ENCODE data around the gene UNC5A. TPM values are rescaled to one million over a fixed set of nuclear protein-coding genes. Genes with fewer than 3 reads are reported as not detected.

The UNC5A gene
- total RNA-seq, 1 donor: not detected

GRCh38 chr5:176912115-176912514 lies 101.8 kb downstream of the UNC5A start:
- DNase-seq (ENCODE audit: low read depth in 2 of 3, low spot score in 2 of 3): no peak

GRCh38 chr5:176915906-176916305 lies 105.5 kb downstream of the UNC5A start:
- no peak for DNase-seq (ENCODE audit: low read depth in 2 of 3, low spot score in 2 of 3)

GRCh38 chr5:176916337-176916736 lies 106.0 kb downstream of the UNC5A start:
- DNase-seq (ENCODE audit: low read depth in 2 of 3, low spot score in 2 of 3): no peak

GRCh38 chr5:176918613-176919012 lies 108.3 kb downstream of the UNC5A start:
- no peak for DNase-seq (ENCODE audit: low read depth in 2 of 3, low spot score in 2 of 3)

GRCh38 chr5:176921714-176922113 lies 111.4 kb downstream of the UNC5A start:
- no peak for DNase-seq (ENCODE audit: low read depth in 2 of 3, low spot score in 2 of 3)

- DNase-seq (ENCODE audit: low read depth in 2 of 3, low spot score in 2 of 3): no peak
Observed at GRCh38 chr5:176922817-176923216, 112.5 kb downstream of the UNC5A start.

- no peak for DNase-seq (ENCODE audit: low read depth in 2 of 3, low spot score in 2 of 3)
Observed at GRCh38 chr5:176927562-176927961, 117.2 kb downstream of the UNC5A start.

- no peak for DNase-seq (ENCODE audit: low read depth in 2 of 3, low spot score in 2 of 3)
Observed at GRCh38 chr5:176929654-176930053, 119.3 kb downstream of the UNC5A start.

Other genes starting within 250 kb of the UNC5A start
- gene GPRIN1, start 200.4 kb upstream of the UNC5A start, total RNA-seq: under 0.01 TPM
- gene SNCB, start 180.0 kb upstream of the UNC5A start, total RNA-seq: not detected
- gene EIF4E1B, start 179.9 kb upstream of the UNC5A start, total RNA-seq: not detected
- gene TSPAN17, start 163.1 kb upstream of the UNC5A start, total RNA-seq: 21.0 TPM
- 3.5 TPM for gene HK3, start 88.8 kb downstream of the UNC5A start, total RNA-seq
- 15.3 TPM for gene UIMC1, start 196.2 kb downstream of the UNC5A start, total RNA-seq
- gene ZNF346, start 212.1 kb downstream of the UNC5A start, total RNA-seq: 27.2 TPM

All from hematopoietic multipotent progenitor cell (in vitro differentiated cells).